Tibial nerve (tissue), 4 donors: ENCODE data around the gene CDH12.

Source experiments
- CTCF ChIP-seq, 5 experiments: fragments of 200-600 bp in 3 of 5; fragments of 450-650 bp in 2 of 5; sonication (generic) in 3 of 5; IDR thresholded peaks; one replicate each; pipeline ENCODE4 v1.5.1; 2016 to 2019; ENCODE audit warnings: antibody characterized with exemption in 5 of 5, mild to moderate bottlenecking in 3 of 5, moderate library complexity in 2 of 5
- EP300 ChIP-seq, 2 donors: sonication (generic); formaldehyde crosslinking; IDR thresholded peaks; one replicate each; pipeline ENCODE4 v1.6.1; 2017; ENCODE audit warnings: antibody characterized with exemption in 2 of 2, mild to moderate bottlenecking in 1 of 2
- POLR2A ChIP-seq, 2 donors: fragments of 450-650 bp; IDR thresholded peaks; one replicate each; pipeline ENCODE4 v1.6.1; 2017; ENCODE audit warnings: antibody characterized with exemption in 2 of 2, mild to moderate bottlenecking in 2 of 2, moderate library complexity in 2 of 2

- TF ChIP-seq POLR2A (IDR thresholded peaks at IDR 0.05): no peak
- TF ChIP-seq CTCF (IDR thresholded peaks at IDR 0.05): no peak
- TF ChIP-seq EP300 (IDR thresholded peaks at IDR 0.05): no peak
Measured at GRCh38 chr5:22079002-22079401, 774.1 kb downstream of the CDH12 start.
